ENCODE results near the gene GMEB2.

Gene GMEB2

DNA sequence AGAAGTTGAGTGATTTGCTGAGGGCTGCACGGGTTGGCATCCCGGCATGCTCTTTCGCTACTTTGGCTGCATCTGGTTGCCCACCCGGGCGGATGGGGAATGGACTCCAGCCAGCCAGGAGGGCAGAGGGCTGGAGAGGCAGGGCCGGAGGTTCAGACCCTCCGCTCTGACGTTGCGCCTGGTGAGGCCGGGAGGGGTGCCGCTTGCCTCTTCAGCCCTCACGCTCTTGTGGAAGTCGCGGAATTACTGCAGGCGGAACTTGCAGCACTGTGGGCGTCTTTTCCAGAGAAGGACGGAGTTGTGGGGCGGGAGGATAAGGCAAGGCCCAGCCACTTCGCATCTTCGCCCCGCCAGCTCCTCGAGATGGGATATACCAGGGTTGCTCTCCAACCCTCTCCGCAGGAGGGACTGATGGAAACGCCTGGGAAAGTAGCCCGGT lies 31.9 kb upstream of the GMEB2 start:
- peak overlapping the region; percentile 77 for H3K4me3 ChIP-seq (replicated peaks; ENCODE audit: low read depth, low read length)
- H3K27me3 ChIP-seq (replicated peaks; ENCODE audit: control insufficient read depth, insufficient read depth, low read length) = no peaks in the 10 kb centered on the region
- TF ChIP-seq, protein P1, sequence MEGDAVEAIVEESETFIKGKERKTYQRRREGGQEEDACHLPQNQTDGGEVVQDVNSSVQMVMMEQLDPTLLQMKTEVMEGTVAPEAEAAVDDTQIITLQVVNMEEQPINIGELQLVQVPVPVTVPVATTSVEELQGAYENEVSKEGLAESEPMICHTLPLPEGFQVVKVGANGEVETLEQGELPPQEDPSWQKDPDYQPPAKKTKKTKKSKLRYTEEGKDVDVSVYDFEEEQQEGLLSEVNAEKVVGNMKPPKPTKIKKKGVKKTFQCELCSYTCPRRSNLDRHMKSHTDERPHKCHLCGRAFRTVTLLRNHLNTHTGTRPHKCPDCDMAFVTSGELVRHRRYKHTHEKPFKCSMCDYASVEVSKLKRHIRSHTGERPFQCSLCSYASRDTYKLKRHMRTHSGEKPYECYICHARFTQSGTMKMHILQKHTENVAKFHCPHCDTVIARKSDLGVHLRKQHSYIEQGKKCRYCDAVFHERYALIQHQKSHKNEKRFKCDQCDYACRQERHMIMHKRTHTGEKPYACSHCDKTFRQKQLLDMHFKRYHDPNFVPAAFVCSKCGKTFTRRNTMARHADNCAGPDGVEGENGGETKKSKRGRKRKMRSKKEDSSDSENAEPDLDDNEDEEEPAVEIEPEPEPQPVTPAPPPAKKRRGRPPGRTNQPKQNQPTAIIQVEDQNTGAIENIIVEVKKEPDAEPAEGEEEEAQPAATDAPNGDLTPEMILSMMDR (IDR thresholded peaks at IDR 0.05; ENCODE audit: insufficient read depth, low read length, poor library complexity, severe bottlenecking) = no peak
- H3K36me3 ChIP-seq (ENCODE audit: control insufficient read depth, insufficient read depth, low read length) = peaks cover 18% of the 10 kb centered on the region
- DNase-seq (ENCODE audit: extremely low read depth, insufficient read length) = no peak

DNA sequence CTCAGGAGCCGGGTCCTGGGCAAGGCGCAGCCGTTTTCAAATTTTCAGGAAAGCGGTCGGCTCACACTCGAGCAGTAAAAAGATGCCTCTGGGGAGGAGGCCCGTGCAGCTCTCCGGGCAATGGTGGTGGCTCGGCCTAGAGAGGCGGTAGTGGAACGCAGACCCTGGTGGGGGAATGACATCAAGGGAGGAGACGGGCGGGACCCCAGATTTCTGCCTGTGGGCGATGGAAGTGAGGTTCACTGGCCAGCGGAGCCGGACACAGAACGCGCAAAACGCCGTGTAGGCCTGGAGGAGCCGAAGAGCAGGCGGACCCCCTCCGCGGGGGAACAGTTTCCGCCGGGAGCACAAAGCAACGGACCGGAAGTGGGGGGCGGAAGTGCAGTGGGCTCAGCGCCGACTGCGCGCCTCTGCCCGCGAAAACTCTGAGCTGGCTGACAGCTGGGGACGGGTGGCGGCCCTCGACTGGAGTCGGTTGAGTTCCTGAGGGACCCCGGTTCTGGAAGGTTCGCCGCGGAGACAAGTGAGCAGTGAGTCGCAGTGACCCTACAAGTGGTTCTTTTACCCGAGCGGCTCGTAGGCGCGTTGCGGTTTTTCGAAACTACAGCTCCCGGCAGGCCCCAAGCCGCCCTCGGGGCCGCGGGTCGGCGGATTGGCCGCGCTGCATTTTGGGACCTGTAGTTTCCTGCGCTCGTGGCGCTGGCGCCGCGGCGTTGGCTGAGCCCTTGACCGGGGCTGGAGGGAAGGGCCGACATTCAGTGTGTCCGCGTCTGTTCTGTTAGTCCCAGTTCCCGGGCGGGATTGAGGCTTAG lies 31.2 kb upstream of the GMEB2 start, which contains the start of gene RTEL1:
Gene RTEL1 (plus strand): TSS at position 376 of the 812 bp plus-strand sequence. CDS start 1,091 bp downstream, outside the sequence.
- peak within 1 kb of the TSS; percentile 77 for H3K4me3 ChIP-seq (replicated peaks; ENCODE audit: low read depth, low read length)
- H3K36me3 ChIP-seq (ENCODE audit: control insufficient read depth, insufficient read depth, low read length) = peaks cover 16% of the 10 kb centered on the region
- no peaks in the 10 kb centered on the region for H3K27me3 ChIP-seq (replicated peaks; ENCODE audit: control insufficient read depth, insufficient read depth, low read length)
- TF ChIP-seq, protein P1 (IDR thresholded peaks at IDR 0.05; ENCODE audit: insufficient read depth, low read length, poor library complexity, severe bottlenecking) = no peak
- DNase-seq (ENCODE audit: extremely low read depth, insufficient read length) = peak; percentile 96

DNA sequence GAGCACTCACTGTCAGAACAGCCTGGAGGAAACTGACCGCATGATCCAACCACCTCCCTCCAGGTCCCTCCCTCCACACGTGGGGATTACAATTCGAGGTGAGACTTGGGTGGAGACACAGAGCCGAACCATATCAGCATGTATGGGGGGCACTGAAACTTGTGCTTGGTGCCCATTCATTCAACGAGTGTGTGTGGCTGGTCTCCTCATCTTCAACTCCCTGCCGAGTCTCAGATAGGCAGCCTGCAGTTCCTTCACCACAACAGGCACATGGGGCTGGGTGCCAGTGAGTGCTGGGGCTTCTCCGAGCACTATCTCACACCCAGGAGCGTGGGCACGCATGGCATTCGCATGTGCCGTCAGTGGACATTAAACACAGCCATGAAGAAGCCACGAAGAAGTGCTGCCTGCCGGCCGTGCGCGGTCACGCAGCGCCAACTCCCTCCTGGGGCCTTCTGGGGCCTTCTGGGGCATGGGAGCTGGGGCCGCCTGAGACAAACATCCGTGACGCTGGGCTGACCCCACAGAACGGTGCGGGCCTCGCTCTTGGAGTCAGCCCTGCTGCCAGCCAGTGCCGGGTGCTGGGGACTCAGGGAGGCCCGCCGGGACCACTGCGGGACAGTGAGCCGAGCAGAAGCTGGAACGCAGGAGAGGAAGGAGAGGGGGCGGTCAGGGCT lies 30.5 kb upstream of the GMEB2 start:
- DNase-seq (ENCODE audit: extremely low read depth, insufficient read length) = no peak
- peaks cover 15% of the 10 kb centered on the region for H3K36me3 ChIP-seq (ENCODE audit: control insufficient read depth, insufficient read depth, low read length)
- peak overlapping the region; percentile 77 for H3K4me3 ChIP-seq (replicated peaks; ENCODE audit: low read depth, low read length)

DNA sequence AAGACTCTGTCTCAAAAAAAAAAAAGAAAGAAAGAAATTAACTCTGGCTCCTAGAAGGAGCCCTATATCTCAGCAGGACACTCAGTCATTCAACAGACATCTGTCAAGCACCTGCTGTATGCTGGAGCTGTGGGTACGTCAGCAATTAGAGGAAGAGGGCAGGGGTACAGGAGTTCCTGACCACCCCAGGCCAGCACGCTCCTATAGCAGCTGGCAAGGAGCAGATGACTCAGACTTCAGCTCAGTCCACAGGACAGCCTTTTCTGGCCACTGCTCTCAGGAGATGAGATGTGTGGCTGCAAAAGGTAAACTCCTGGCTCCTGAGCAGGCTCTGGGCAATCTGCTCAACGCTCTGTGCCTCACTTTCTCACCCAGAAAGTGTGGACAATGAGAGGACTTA lies 29.6 kb upstream of the GMEB2 start:
- TF ChIP-seq, protein P1 (IDR thresholded peaks at IDR 0.05; ENCODE audit: insufficient read depth, low read length, poor library complexity, severe bottlenecking) = no peak
- H3K27me3 ChIP-seq (replicated peaks; ENCODE audit: control insufficient read depth, insufficient read depth, low read length) = no peaks in the 10 kb centered on the region
- no peak for DNase-seq (ENCODE audit: extremely low read depth, insufficient read length)
- H3K36me3 ChIP-seq (ENCODE audit: control insufficient read depth, insufficient read depth, low read length) = peaks cover 7% of the 10 kb centered on the region
- H3K4me3 ChIP-seq (replicated peaks; ENCODE audit: low read depth, low read length) = no peak overlapping the region

More for the DNA sequence above, 30.5 kb upstream of the GMEB2 start:
- no peaks in the 10 kb centered on the region for H3K27me3 ChIP-seq (replicated peaks; ENCODE audit: control insufficient read depth, insufficient read depth, low read length)
- TF ChIP-seq, protein P1 (IDR thresholded peaks at IDR 0.05; ENCODE audit: insufficient read depth, low read length, poor library complexity, severe bottlenecking) = no peak

DNA sequence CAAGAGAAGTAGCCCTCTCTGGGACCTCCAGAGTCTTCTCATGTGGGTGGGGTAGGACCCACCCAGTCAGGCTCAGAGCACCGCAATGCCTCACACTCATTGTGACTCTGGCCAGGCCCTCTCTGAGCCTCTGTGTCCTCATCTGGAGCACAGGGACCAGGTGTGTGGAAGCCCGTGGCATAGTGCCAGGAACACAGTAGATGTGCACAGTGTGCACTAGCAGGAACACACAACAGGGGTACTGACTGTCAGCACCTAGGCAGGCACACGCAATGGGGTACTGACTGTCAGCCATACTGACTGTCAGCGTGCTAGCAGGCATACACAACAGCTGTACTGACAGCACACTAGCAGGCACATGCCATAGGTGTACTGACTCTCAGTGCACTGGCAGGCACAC lies 28.3 kb upstream of the GMEB2 start:
- DNase-seq (ENCODE audit: extremely low read depth, insufficient read length) = no peak
- Histone ChIP-seq H3K36me3 (ENCODE audit: control insufficient read depth, insufficient read depth, low read length) (no peaks in the 10 kb centered on the region), H3K27me3 (replicated peaks; ENCODE audit: control insufficient read depth, insufficient read depth, low read length) (no peaks in the 10 kb centered on the region; the same call in 1 of the 2 replicates), H3K4me3 (replicated peaks; ENCODE audit: low read depth, low read length) (no peak overlapping the region)
- TF ChIP-seq, protein P1 (IDR thresholded peaks at IDR 0.05; ENCODE audit: insufficient read depth, low read length, poor library complexity, severe bottlenecking) = no peak
